ENCODE results near the gene CLDN11. TPM values are rescaled to one million over a fixed set of nuclear protein-coding genes. Genes with fewer than 3 reads are reported as not detected.

CLDN11 gene
- polyA plus RNA-seq, 3 donors: 0.11 TPM; not detected in 2

DNA sequence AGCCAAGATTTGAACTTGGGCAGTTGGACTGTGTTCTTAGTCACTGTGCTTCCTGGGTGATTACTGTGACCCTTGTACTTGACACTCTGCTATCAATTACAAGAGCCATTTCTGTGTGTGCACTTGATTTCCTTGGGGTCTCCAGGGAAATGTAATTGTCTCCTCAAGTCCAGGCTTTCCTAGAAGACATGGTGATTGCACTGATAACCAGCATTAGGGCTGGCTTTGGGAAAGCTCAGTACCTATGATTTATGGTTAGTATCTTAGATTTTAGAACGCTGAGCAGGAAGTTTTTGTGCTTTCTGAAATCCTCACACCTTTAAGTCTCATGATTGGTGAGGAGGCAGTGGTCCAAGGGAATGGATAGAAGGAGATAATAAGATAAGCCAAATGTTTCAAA, 1.6 kb upstream of the CLDN11 start:
- Histone ChIP-seq H3K4me3 (replicated peaks in 1 of 3; ENCODE audit: low read depth in 2 of 3, low read length in 3 of 3) (no peak overlapping the region), H3K4me1 (ENCODE audit: control insufficient read depth in 1 of 2, insufficient read depth in 2 of 2, low read length in 2 of 2) (peaks cover 8 to 16% of the 10 kb centered on the region in 2 donors), H3K27ac (ENCODE audit: low read depth in 1 of 2, low read length in 2 of 2) (no peak overlapping the region), H3K36me3 (replicated peaks in 1 of 2; ENCODE audit: control insufficient read depth in 1 of 2, insufficient read depth in 2 of 2, low read length in 2 of 2) (no peaks in the 10 kb centered on the region), H4K20me1 (ENCODE audit: insufficient read depth, low read length) (no peaks in the 10 kb centered on the region), H2AFZ (ENCODE audit: insufficient read depth, low read depth, low read length, poor library complexity, severe bottlenecking) (no peak overlapping the region), H3K9ac (ENCODE audit: insufficient read depth, low read length, poor library complexity, severe bottlenecking) (no peak overlapping the region), H3K4me2 (replicated peaks; ENCODE audit: extremely low read depth, low read length, poor library complexity, severe bottlenecking) (no peak overlapping the region), H3K27me3 (ENCODE audit: control insufficient read depth in 2 of 2, insufficient read depth in 2 of 2, low read length in 2 of 2) (peaks cover 35 to 53% of the 10 kb centered on the region in 2 donors), H3K79me2 (ENCODE audit: insufficient read depth, low read length) (no peaks in the 10 kb centered on the region), H3K9me3 (replicated peaks in 1 of 2; ENCODE audit: control insufficient read depth in 1 of 2, insufficient read depth in 1 of 2, low read length in 2 of 2) (peaks cover 0 to 27% of the 10 kb centered on the region in 2 donors)
- intact Hi-C loops (cut with micrococcal nuclease): loop anchor here in 1 of 2 donors (10.0 kb wide), 1 partner anchor 102 kb away; no protein-coding TSS in a partner anchor
- peaks cover 3 to 4% of the 10 kb centered on the region in 2 donors for H3K36me3 Mint-ChIP-seq
- peaks cover 44 to 66% (median 47%) of the 10 kb centered on the region in 3 donors for H3K27me3 Mint-ChIP-seq (ENCODE audit: low read depth in 3 of 3)
- DNase-seq: no peak
- peaks cover 0 to 11% (median 3%) of the 10 kb centered on the region in 7 donors for H3K9me3 Mint-ChIP-seq
- H3K27ac Mint-ChIP-seq: no peak overlapping the region
- no peak for TF ChIP-seq CTCF (IDR thresholded peaks at IDR 0.05)
- H3K4me1 Mint-ChIP-seq: peaks cover 13% of the 10 kb centered on the region
- no peak overlapping the region for H3K4me3 Mint-ChIP-seq
- WGBS (ENCODE audit: insufficient coverage): no CpG with 5 or more reads among the region's 1 CpG

- peaks cover 45 to 72% (median 45%) of the 10 kb centered on the region in 3 donors for H3K27me3 Mint-ChIP-seq (ENCODE audit: low read depth in 3 of 3)
- Histone ChIP-seq H3K4me2 (replicated peaks; ENCODE audit: extremely low read depth, low read length, poor library complexity, severe bottlenecking) (peak overlapping the region; percentile 8), H3K27ac (ENCODE audit: low read depth in 1 of 2, low read length in 2 of 2) (no peak overlapping the region), H3K4me1 (ENCODE audit: control insufficient read depth in 1 of 2, insufficient read depth in 2 of 2, low read length in 2 of 2) (peaks cover 8 to 16% of the 10 kb centered on the region in 2 donors), H3K4me3 (replicated peaks in 1 of 3; ENCODE audit: low read depth in 2 of 3, low read length in 3 of 3) (peak overlapping the region in 1 of 3 experiments; percentile 32), H4K20me1 (ENCODE audit: insufficient read depth, low read length) (no peaks in the 10 kb centered on the region), H3K36me3 (replicated peaks in 1 of 2; ENCODE audit: control insufficient read depth in 1 of 2, insufficient read depth in 2 of 2, low read length in 2 of 2) (no peaks in the 10 kb centered on the region), H3K9ac (ENCODE audit: insufficient read depth, low read length, poor library complexity, severe bottlenecking) (no peak overlapping the region), H3K79me2 (ENCODE audit: insufficient read depth, low read length) (no peaks in the 10 kb centered on the region), H3K27me3 (ENCODE audit: control insufficient read depth in 2 of 2, insufficient read depth in 2 of 2, low read length in 2 of 2) (peaks cover 35 to 53% of the 10 kb centered on the region in 2 donors), H2AFZ (ENCODE audit: insufficient read depth, low read depth, low read length, poor library complexity, severe bottlenecking) (peak overlapping the region; percentile 23), H3K9me3 (replicated peaks in 1 of 2; ENCODE audit: control insufficient read depth in 1 of 2, insufficient read depth in 1 of 2, low read length in 2 of 2) (peaks cover 0 to 27% of the 10 kb centered on the region in 2 donors)
- intact Hi-C loops (cut with micrococcal nuclease): loop anchor here in 1 of 2 donors (10.0 kb wide), 1 partner anchor 105 kb away; no protein-coding TSS in a partner anchor
- H3K4me1 Mint-ChIP-seq: peaks cover 13% of the 10 kb centered on the region
- TF ChIP-seq CTCF (IDR thresholded peaks at IDR 0.05): no peak
- peaks cover 0 to 11% (median 3%) of the 10 kb centered on the region in 7 donors for H3K9me3 Mint-ChIP-seq
- H3K4me3 Mint-ChIP-seq: peak overlapping the region in 1 of 2 donors; percentile 79
- H3K27ac Mint-ChIP-seq: no peak overlapping the region
- WGBS (ENCODE audit: insufficient coverage): 3% methylated on average over 50 of the region's 58 CpGs
- peaks cover 3 to 4% of the 10 kb centered on the region in 2 donors for H3K36me3 Mint-ChIP-seq
- DNase-seq: no peak
Measured at GRCh38 chr3:170419557-170420087, 954 bp downstream of the CLDN11 start.
